Epidermal melanocyte (primary cell): ENCODE measurements around the gene PDK1.

ENCODE experiments used
- DNase-seq: peaks from one replicate; pipeline ENCODE4 v3.0.0; 2011; ENCODE audit warnings: low spot score; ENCODE audit not compliant: insufficient read length

The PDK1 gene

GRCh38 chr2:172596776-172597175 lies 40.9 kb downstream of the PDK1 start:
- no peak for DNase-seq

GRCh38 chr2:172597176-172597842 lies 41.4 kb downstream of the PDK1 start:
- DNase-seq = no peak

- no peak for DNase-seq
Observed at GRCh38 chr2:172599947-172600346, 44.1 kb downstream of the PDK1 start.

- DNase-seq = no peak
Observed at GRCh38 chr2:172600557-172601008, 44.7 kb downstream of the PDK1 start.

GRCh38 chr2:172606285-172606684 lies 50.4 kb downstream of the PDK1 start:
- DNase-seq = peak; percentile 17

- DNase-seq = no peak
Observed at GRCh38 chr2:172607379-172607928, 51.6 kb downstream of the PDK1 start.

GRCh38 chr2:172609488-172609887 lies 53.6 kb downstream of the PDK1 start:
- no peak for DNase-seq

GRCh38 chr2:172612051-172612450 lies 56.2 kb downstream of the PDK1 start:
- DNase-seq = no peak

GRCh38 chr2:172613040-172613439 lies 57.1 kb downstream of the PDK1 start:
- peak; percentile 17 for DNase-seq

GRCh38 chr2:172613615-172614231 lies 57.8 kb downstream of the PDK1 start:
- no peak for DNase-seq

- DNase-seq = no peak
Observed at GRCh38 chr2:172614932-172615331, 59.0 kb downstream of the PDK1 start.

GRCh38 chr2:172615727-172616261 lies 59.9 kb downstream of the PDK1 start:
- DNase-seq = no peak

- DNase-seq = no peak
Observed at GRCh38 chr2:172617115-172617514, 61.2 kb downstream of the PDK1 start.

GRCh38 chr2:172623249-172623965 lies 67.5 kb downstream of the PDK1 start:
- no peak for DNase-seq

GRCh38 chr2:172624996-172625395 lies 69.1 kb downstream of the PDK1 start:
- no peak for DNase-seq

GRCh38 chr2:172627181-172627580 lies 71.3 kb downstream of the PDK1 start:
- no peak for DNase-seq

GRCh38 chr2:172628085-172628484 lies 72.2 kb downstream of the PDK1 start:
- no peak for DNase-seq

GRCh38 chr2:172629586-172629985 lies 73.7 kb downstream of the PDK1 start:
- DNase-seq = no peak

- DNase-seq = no peak
Observed at GRCh38 chr2:172630181-172630580, 74.3 kb downstream of the PDK1 start.

GRCh38 chr2:172634477-172634876 lies 78.6 kb downstream of the PDK1 start:
- DNase-seq = no peak

GRCh38 chr2:172635548-172635947 lies 79.7 kb downstream of the PDK1 start:
- DNase-seq = no peak

GRCh38 chr2:172639256-172639655 lies 83.4 kb downstream of the PDK1 start:
- DNase-seq = no peak
